ENCODE data around the gene AP5M1.
"Not testable (repeated sequence)": the region's sequence is repeated elsewhere in the genome, so short reads cannot be mapped to it uniquely, and the experiment has no call there.

AP5M1 gene

GRCh38 chr14:57323721-57324120 is 55.0 kb downstream of the AP5M1 start:
- Histone ChIP-seq H3K27ac (ENCODE audit: low read length) (no peak overlapping the region), H3K4me1 (ENCODE audit: control insufficient read depth, insufficient read depth, low read length) (no peaks in the 10 kb centered on the region), H3K9me3 (ENCODE audit: control insufficient read depth in 2 of 2, low read length in 2 of 2) (no peaks in the 10 kb centered on the region), H3K9ac (ENCODE audit: low read length in 2 of 2) (no peak overlapping the region), H3K27me3 (ENCODE audit: control insufficient read depth in 1 of 2, insufficient read depth in 2 of 2, low read length in 2 of 2) (no peaks in the 10 kb centered on the region), H3K4me3 (ENCODE audit: low read length in 2 of 2) (no peak overlapping the region), H3K36me3 (ENCODE audit: control insufficient read depth in 2 of 2, insufficient read depth in 2 of 2, low read length in 2 of 2) (no peaks in the 10 kb centered on the region)

GRCh38 chr14:57326253-57326652 is 57.5 kb downstream of the AP5M1 start:
- no peak overlapping the region for H3K9ac ChIP-seq (ENCODE audit: low read length in 2 of 2)
- no peak overlapping the region for H3K4me3 ChIP-seq (ENCODE audit: low read length in 2 of 2)
- H3K27ac ChIP-seq (ENCODE audit: low read length): no peak overlapping the region
- no peaks in the 10 kb centered on the region for H3K36me3 ChIP-seq (ENCODE audit: control insufficient read depth in 2 of 2, insufficient read depth in 2 of 2, low read length in 2 of 2)
- H3K9me3 ChIP-seq (ENCODE audit: control insufficient read depth in 2 of 2, low read length in 2 of 2): no peaks in the 10 kb centered on the region
- H3K27me3 ChIP-seq (ENCODE audit: control insufficient read depth in 1 of 2, insufficient read depth in 2 of 2, low read length in 2 of 2): no peaks in the 10 kb centered on the region
- no peaks in the 10 kb centered on the region for H3K4me1 ChIP-seq (ENCODE audit: control insufficient read depth, insufficient read depth, low read length)

GRCh38 chr14:57329833-57330232 is 61.1 kb downstream of the AP5M1 start:
- no peak overlapping the region for H3K9ac ChIP-seq (ENCODE audit: low read length in 2 of 2)
- no peaks in the 10 kb centered on the region for H3K4me1 ChIP-seq (ENCODE audit: control insufficient read depth, insufficient read depth, low read length)
- H3K4me3 ChIP-seq (ENCODE audit: low read length in 2 of 2): no peak overlapping the region
- no peaks in the 10 kb centered on the region for H3K9me3 ChIP-seq (ENCODE audit: control insufficient read depth in 2 of 2, low read length in 2 of 2)
- no peaks in the 10 kb centered on the region for H3K27me3 ChIP-seq (ENCODE audit: control insufficient read depth in 1 of 2, insufficient read depth in 2 of 2, low read length in 2 of 2)
- H3K27ac ChIP-seq (ENCODE audit: low read length): no peak overlapping the region
- no peaks in the 10 kb centered on the region for H3K36me3 ChIP-seq (ENCODE audit: control insufficient read depth in 2 of 2, insufficient read depth in 2 of 2, low read length in 2 of 2)

GRCh38 chr14:57332475-57332874 is 63.7 kb downstream of the AP5M1 start:
- H3K4me1 ChIP-seq (ENCODE audit: control insufficient read depth, insufficient read depth, low read length); H3K27ac ChIP-seq (ENCODE audit: low read length); H3K4me3 ChIP-seq (ENCODE audit: low read length in 2 of 2); H3K9me3 ChIP-seq (ENCODE audit: control insufficient read depth in 2 of 2, low read length in 2 of 2); H3K36me3 ChIP-seq (ENCODE audit: control insufficient read depth in 2 of 2, insufficient read depth in 2 of 2, low read length in 2 of 2); H3K27me3 ChIP-seq (ENCODE audit: control insufficient read depth in 1 of 2, insufficient read depth in 2 of 2, low read length in 2 of 2); H3K9ac ChIP-seq (ENCODE audit: low read length in 2 of 2): not testable (repeated sequence)

GRCh38 chr14:57333726-57334125 is 65.0 kb downstream of the AP5M1 start:
- not testable (repeated sequence) for H3K27me3 ChIP-seq (ENCODE audit: control insufficient read depth in 1 of 2, insufficient read depth in 2 of 2, low read length in 2 of 2); H3K4me3 ChIP-seq (ENCODE audit: low read length in 2 of 2); H3K36me3 ChIP-seq (ENCODE audit: control insufficient read depth in 2 of 2, insufficient read depth in 2 of 2, low read length in 2 of 2); H3K4me1 ChIP-seq (ENCODE audit: control insufficient read depth, insufficient read depth, low read length); H3K9ac ChIP-seq (ENCODE audit: low read length in 2 of 2); H3K9me3 ChIP-seq (ENCODE audit: control insufficient read depth in 2 of 2, low read length in 2 of 2); H3K27ac ChIP-seq (ENCODE audit: low read length)

- not testable (repeated sequence) for H3K27me3 ChIP-seq (ENCODE audit: control insufficient read depth in 1 of 2, insufficient read depth in 2 of 2, low read length in 2 of 2); H3K9me3 ChIP-seq (ENCODE audit: control insufficient read depth in 2 of 2, low read length in 2 of 2); H3K27ac ChIP-seq (ENCODE audit: low read length); H3K9ac ChIP-seq (ENCODE audit: low read length in 2 of 2); H3K36me3 ChIP-seq (ENCODE audit: control insufficient read depth in 2 of 2, insufficient read depth in 2 of 2, low read length in 2 of 2); H3K4me3 ChIP-seq (ENCODE audit: low read length in 2 of 2); H3K4me1 ChIP-seq (ENCODE audit: control insufficient read depth, insufficient read depth, low read length)
Measured at GRCh38 chr14:57343545-57344297, 75.0 kb downstream of the AP5M1 start.

- Histone ChIP-seq H3K27ac (ENCODE audit: low read length) (no peak overlapping the region), H3K4me3 (ENCODE audit: low read length in 2 of 2) (no peak overlapping the region), H3K9ac (ENCODE audit: low read length in 2 of 2) (no peak overlapping the region), H3K36me3 (ENCODE audit: control insufficient read depth in 2 of 2, insufficient read depth in 2 of 2, low read length in 2 of 2) (no peaks in the 10 kb centered on the region), H3K27me3 (ENCODE audit: control insufficient read depth in 1 of 2, insufficient read depth in 2 of 2, low read length in 2 of 2) (no peaks in the 10 kb centered on the region), H3K4me1 (ENCODE audit: control insufficient read depth, insufficient read depth, low read length) (no peaks in the 10 kb centered on the region), H3K9me3 (ENCODE audit: control insufficient read depth in 2 of 2, low read length in 2 of 2) (no peaks in the 10 kb centered on the region)
Measured at GRCh38 chr14:57345106-57345505, 76.3 kb downstream of the AP5M1 start.

- no peak overlapping the region for H3K9ac ChIP-seq (ENCODE audit: low read length in 2 of 2)
- no peaks in the 10 kb centered on the region for H3K27me3 ChIP-seq (ENCODE audit: control insufficient read depth in 1 of 2, insufficient read depth in 2 of 2, low read length in 2 of 2)
- H3K4me1 ChIP-seq (ENCODE audit: control insufficient read depth, insufficient read depth, low read length): no peaks in the 10 kb centered on the region
- no peak overlapping the region for H3K27ac ChIP-seq (ENCODE audit: low read length)
- H3K36me3 ChIP-seq (ENCODE audit: control insufficient read depth in 2 of 2, insufficient read depth in 2 of 2, low read length in 2 of 2): no peaks in the 10 kb centered on the region
- H3K9me3 ChIP-seq (ENCODE audit: control insufficient read depth in 2 of 2, low read length in 2 of 2): no peaks in the 10 kb centered on the region
- no peak overlapping the region for H3K4me3 ChIP-seq (ENCODE audit: low read length in 2 of 2)
Measured at GRCh38 chr14:57346741-57347140, 78.0 kb downstream of the AP5M1 start.

Measured in stomach smooth muscle (tissue), 2 donors.